Ascending aorta (tissue), 2 donors: Measurements from ENCODE around the gene TEX2. TPM values are rescaled to one million over a fixed set of nuclear protein-coding genes. Genes with fewer than 3 reads are reported as not detected.
"Not testable (repeated sequence)": the region's sequence is repeated elsewhere in the genome, so short reads cannot be mapped to it uniquely, and the experiment has no call there.

Experiments
- DNase-seq, 2 donors: peaks; one replicate each; pipeline ENCODE4 v3.0.0-alpha.2; 2019; ENCODE audit warnings: low spot score in 2 of 2
- H3K27ac ChIP-seq, 2 donors: fragments of 200-600 bp; sonication (generic); one replicate each; pipeline ENCODE4 v1.5.1; 2016 to 2017; ENCODE audit warnings: mild to moderate bottlenecking in 1 of 2
- H3K27me3 ChIP-seq: fragments of 200-600 bp; sonication (generic); one replicate; pipeline ENCODE4 v1.5.1; 2017
- H3K36me3 ChIP-seq, 2 donors: fragments of 200-600 bp; sonication (generic); one replicate each; pipeline ENCODE4 v1.5.1; 2016
- H3K4me1 ChIP-seq, 2 donors: fragments of 200-600 bp; sonication (generic); one replicate each; pipeline ENCODE4 v1.5.1; 2016 to 2017; ENCODE audit warnings: mild to moderate bottlenecking in 1 of 2
- H3K4me3 ChIP-seq, 2 donors: fragments of 200-600 bp; sonication (generic); one replicate each; pipeline ENCODE4 v1.5.1; 2016 to 2017; ENCODE audit warnings: mild to moderate bottlenecking in 1 of 2
- H3K9me3 ChIP-seq, 2 donors: fragments of 200-600 bp; sonication (generic); one replicate each; pipeline ENCODE4 v1.5.1; 2016
- CTCF ChIP-seq, 3 experiments: fragments of 200-600 bp in 2 of 3; fragments of 450-650 bp in 1 of 3; sonication (generic) in 2 of 3; IDR thresholded peaks; one replicate each; pipeline ENCODE4 v1.5.1; 2016 to 2019; ENCODE audit warnings: antibody characterized with exemption in 3 of 3, mild to moderate bottlenecking in 1 of 3, moderate library complexity in 1 of 3
- intact Hi-C: fragments of 100-400 bp; cut with DNase I; formaldehyde crosslinking; loops from one replicate; pipeline ENCODE4 v1.15.1; 2023
- total RNA-seq: library from RNA; depleted of rRNA; stranded (reverse); fragments of >200 nt; gene quantifications from one replicate; pipeline ENCODE4 v1.1.0, GENCODE V29; 2016

The TEX2 gene
- total RNA-seq, 1 donor from 2014 or later, result 94.6 TPM

GRCh38 chr17:64187093-64187895 is 75.8 kb downstream of the TEX2 start:
- intact Hi-C loops, result no loop called here
- H3K27ac ChIP-seq, result no peak overlapping the region
- TF ChIP-seq CTCF (IDR thresholded peaks at IDR 0.05), result no peak

GRCh38 chr17:64186171-64187092 is 76.6 kb downstream of the TEX2 start:
- H3K9me3 ChIP-seq, result no peaks in the 10 kb centered on the region
- DNase-seq, result no peak
- no peak overlapping the region for H3K4me3 ChIP-seq
- intact Hi-C loops, result no loop called here
- H3K36me3 ChIP-seq, result peaks cover 0 to 7% of the 10 kb centered on the region in 2 donors
- no peaks in the 10 kb centered on the region for H3K27me3 ChIP-seq
- H3K4me1 ChIP-seq, result peaks cover 5 to 10% of the 10 kb centered on the region in 2 donors
- peak overlapping the region; percentile 17 to 46 for H3K27ac ChIP-seq
- TF ChIP-seq CTCF (IDR thresholded peaks at IDR 0.05), result no peak

More at GRCh38 chr17:64187093-64187895, 75.8 kb downstream of the TEX2 start:
- Histone ChIP-seq H3K9me3 (no peaks in the 10 kb centered on the region), H3K4me3 (no peak overlapping the region), H3K27me3 (no peaks in the 10 kb centered on the region), H3K4me1 (peaks cover 5 to 10% of the 10 kb centered on the region in 2 donors), H3K36me3 (peaks cover 0 to 7% of the 10 kb centered on the region in 2 donors)
- DNase-seq, result no peak

- DNase-seq, result peak in 1 of 2 donors; percentile 84
- H3K27me3 ChIP-seq, H3K9me3 ChIP-seq, H3K4me3 ChIP-seq, H3K36me3 ChIP-seq, intact Hi-C loops: not testable (repeated sequence)
- Histone ChIP-seq H3K27ac (peak overlapping the region; percentile 17 to 46), H3K4me1 (peaks cover 5 to 14% of the 10 kb centered on the region in 2 donors)
These were observed 77.5 kb downstream of the TEX2 start for GRCh38 chr17:64185557-64185956.

- Histone ChIP-seq H3K4me3 (no peak overlapping the region), H3K36me3 (peaks cover 0 to 7% of the 10 kb centered on the region in 2 donors), H3K27me3 (no peaks in the 10 kb centered on the region), H3K4me1 (peaks cover 6 to 17% of the 10 kb centered on the region in 2 donors), H3K27ac (peak overlapping the region; percentile 17 to 46), H3K9me3 (no peaks in the 10 kb centered on the region)
- intact Hi-C loops, result no loop called here
- no peak for TF ChIP-seq CTCF (IDR thresholded peaks at IDR 0.05)
- DNase-seq, result no peak
These were observed 78.0 kb downstream of the TEX2 start for GRCh38 chr17:64185101-64185500.

- no peak for DNase-seq
- Histone ChIP-seq H3K4me3 (no peak overlapping the region), H3K4me1 (peaks cover 11 to 21% of the 10 kb centered on the region in 2 donors), H3K27me3 (no peaks in the 10 kb centered on the region), H3K27ac (no peak overlapping the region), H3K9me3 (no peaks in the 10 kb centered on the region), H3K36me3 (peaks cover 0 to 5% of the 10 kb centered on the region in 2 donors)
- intact Hi-C loops, result no loop called here
- no peak for TF ChIP-seq CTCF (IDR thresholded peaks at IDR 0.05)
These were observed 79.2 kb downstream of the TEX2 start for GRCh38 chr17:64183815-64184214.
